UCSD-AML1 (cell line): Measurements from ENCODE around the gene RBM18.

Experiments used
- DNase-seq: peaks from one replicate; lab custom pipeline; 2025; ENCODE audit not compliant: unreplicated experiment; lab: John Stamatoyannopoulos, UW

RBM18 gene

DNA sequence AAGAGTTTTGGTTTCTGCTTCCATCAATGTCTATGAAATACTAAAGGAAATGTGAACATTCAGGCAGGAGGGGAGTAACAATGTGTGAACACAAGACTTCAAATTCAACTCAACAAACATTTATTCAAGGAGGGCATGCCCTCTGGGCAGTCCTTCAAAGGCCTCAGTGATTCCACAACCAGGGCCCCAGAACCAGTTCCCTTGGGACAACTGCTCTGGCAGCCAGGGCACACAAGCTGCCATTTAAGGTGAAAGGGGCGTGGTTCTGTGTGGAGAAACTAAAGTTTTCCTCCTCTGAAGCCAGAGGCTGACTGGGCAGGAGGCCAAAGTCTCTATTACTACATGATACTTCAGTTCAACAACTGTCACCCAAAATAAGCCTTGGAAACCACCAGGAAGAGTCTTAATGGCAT, 3.2 kb downstream of the RBM18 start:
- DNase-seq = no peak

- no peak for DNase-seq
Observed at GRCh38 chr9:122258886-122259415, 5.7 kb downstream of the RBM18 start.

- no peak for DNase-seq
Observed at GRCh38 chr9:122256206-122256605, 8.4 kb downstream of the RBM18 start.

- DNase-seq = no peak
Observed at GRCh38 chr9:122254761-122255160, 9.9 kb downstream of the RBM18 start.

- no peak for DNase-seq
Observed at GRCh38 chr9:122252796-122253195, 11.8 kb downstream of the RBM18 start.

DNA sequence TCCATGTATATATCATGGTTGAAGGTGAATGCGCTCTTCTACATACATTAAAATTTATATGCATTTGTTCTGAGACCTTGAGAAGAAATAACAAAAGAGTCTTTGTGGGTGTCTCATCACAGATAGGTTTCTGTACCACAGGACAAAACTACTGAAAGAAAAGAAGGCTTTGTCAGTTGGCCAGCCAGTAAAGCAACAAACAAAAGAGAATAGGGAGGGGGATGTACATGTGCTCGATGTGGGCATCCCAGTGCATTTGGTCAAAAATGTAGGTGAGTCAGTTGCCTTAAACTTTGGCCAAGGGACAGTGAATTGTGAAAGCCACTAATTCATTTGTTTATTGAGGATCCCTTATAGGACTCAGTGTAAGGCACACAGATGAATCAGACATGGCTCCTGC, 13.3 kb downstream of the RBM18 start:
- DNase-seq = no peak

- DNase-seq = no peak
Observed at GRCh38 chr9:122248448-122248865, 16.2 kb downstream of the RBM18 start.

GRCh38 chr9:122246666-122247065, 18.0 kb downstream of the RBM18 start:
- no peak for DNase-seq

DNA sequence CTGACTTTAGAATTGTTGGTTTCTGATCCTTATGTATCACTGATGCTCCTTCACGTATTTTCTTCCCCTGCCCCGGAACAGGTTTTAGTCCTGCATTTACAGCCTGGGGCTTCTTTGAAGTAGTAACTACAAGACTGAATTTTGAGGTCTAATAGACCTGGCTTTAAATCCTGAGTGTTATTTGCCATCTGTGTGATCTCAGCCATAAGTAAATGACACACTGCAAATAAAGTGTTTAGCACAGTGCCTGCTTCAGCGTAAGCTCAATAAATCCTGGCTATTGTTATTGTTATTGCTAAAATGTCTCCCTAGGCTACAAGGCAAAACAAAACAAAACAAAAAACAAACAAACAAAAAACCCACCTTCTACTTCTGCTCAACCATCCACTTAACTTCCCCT, 20.3 kb downstream of the RBM18 start:
- no peak for DNase-seq

DNA sequence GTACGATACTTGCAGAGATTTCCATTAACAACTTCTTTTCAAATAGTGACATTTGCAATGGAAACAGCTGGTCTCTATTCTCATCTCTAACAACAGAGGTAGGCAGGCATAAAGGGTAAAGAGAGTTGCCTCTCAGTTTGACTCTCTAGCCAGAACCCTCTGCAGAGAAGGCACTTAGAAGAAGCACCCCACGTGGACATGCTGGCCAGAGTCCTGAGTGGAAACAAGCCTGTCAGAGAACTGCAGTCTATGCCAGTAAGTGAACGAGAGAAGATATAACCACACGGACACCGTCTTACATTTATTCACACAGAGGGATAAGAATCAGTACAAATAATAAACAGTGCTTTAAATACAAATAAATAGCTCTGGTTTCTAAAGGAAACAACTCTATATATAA, 24.9 kb downstream of the RBM18 start:
- no peak for DNase-seq

DNA sequence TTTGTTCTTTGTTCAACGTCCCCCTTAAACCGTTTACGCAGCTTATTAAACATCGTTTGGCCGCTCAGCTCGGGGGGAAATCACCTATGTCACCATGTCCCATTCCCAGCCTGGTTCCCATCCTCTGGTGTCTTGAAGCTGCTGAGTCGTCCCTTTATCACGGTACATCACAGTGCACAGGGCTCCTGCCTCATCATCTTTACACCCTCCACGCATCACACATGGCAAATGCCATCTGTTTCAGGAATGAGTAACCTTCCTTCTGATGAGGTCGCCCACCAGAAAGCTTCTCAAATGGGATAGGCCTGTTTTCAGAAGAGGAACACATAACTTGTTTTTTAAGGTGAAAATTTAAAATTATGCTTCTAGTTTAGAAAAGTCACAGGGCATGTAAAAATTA, 28.0 kb downstream of the RBM18 start:
- DNase-seq = no peak

- no peak for DNase-seq
Observed at GRCh38 chr9:122234022-122234748, 30.5 kb downstream of the RBM18 start.

- no peak for DNase-seq
Observed at GRCh38 chr9:122232796-122233306, 31.8 kb downstream of the RBM18 start.

- no peak for DNase-seq
Observed at GRCh38 chr9:122229485-122229837, 35.2 kb downstream of the RBM18 start.

GRCh38 chr9:122228568-122229484, 35.8 kb downstream of the RBM18 start, which contains the start of gene LHX6:
Gene LHX6, minus strand, starts transcription at chr9:122228957. Its CDS starts 217 bp downstream, at chr9:122228740.
- no peak for DNase-seq

DNA sequence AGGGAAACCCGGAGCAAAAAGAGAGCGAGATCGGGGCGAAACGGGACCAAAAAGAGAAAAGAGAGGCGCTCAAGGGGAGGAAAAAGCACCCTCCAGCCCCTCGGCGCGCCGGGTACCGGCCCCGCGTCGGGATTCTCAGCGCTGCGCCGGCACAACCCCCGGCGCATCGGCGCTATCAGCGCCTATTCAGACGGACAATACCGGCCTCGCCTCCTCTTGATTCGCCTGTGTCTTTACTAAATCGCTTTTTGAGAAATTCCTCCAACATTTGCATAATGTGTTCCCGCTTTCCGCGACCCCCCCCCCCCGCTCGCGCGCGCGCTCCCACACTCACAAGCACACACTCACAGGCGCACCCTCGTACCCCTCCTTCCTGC, 36.5 kb downstream of the RBM18 start:
- DNase-seq = no peak

DNA sequence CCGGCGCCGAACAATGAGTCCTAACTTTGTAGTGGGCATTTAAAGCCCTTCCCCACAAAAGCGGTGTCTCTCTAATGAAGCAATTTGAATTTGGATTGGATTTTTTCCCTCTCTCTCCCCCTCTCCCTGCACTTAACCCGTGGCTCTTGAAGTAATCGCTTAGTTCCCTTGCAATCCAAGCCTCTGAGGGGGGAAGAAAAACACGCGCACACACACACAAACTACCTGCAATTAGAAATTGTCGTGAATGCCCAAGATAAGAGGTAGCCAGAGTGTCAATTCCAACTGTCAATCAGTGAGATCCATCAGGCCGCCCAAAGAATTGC, 37.1 kb downstream of the RBM18 start:
- DNase-seq = no peak

GRCh38 chr9:122226758-122227574, 37.7 kb downstream of the RBM18 start:
- DNase-seq = no peak

DNA sequence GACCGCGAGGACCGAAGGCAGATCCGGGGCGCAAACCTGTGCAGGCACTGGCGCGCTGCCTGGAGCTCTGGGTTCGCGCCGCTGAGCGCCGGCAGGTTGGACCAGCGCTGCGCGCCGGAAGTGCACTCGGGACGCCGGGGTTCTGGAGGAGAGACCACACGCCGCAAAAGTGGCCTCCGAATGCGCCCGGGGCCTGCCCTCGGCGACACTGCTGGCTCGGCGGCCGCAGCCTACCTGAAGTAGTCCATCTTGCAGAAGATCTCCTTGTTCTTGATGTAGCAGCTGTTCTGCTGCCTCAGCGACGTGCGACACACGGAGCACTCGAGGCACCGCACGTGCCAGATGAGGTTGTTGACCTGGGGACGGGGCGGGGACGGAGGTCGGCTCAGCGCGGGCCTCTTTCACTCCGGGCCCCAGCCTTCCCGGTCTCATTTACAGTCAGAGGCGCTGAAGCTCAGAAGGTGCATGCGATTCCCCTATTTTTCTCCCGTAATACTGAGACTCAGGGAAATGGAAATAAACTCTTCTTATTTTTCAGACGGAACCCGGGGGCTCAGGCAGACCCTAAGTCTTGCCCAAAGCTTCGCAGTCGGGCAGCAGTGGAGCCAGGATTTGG, 38.4 kb downstream of the RBM18 start:
- no peak for DNase-seq

- DNase-seq = no peak
Observed at GRCh38 chr9:122225312-122226141, 39.1 kb downstream of the RBM18 start.
